Stimulated activated CD4-positive, alpha-beta T cell treated with anti-CD3 and anti-CD28 coated beads, Interleukin-4, amount 100 ng/mL, for 4 hours (primary cell): ENCODE results near the gene TECPR1.
"Not testable (repeated sequence)": the region's sequence is repeated elsewhere in the genome, so short reads cannot be mapped to it uniquely, and the experiment has no call there.

ENCODE experiments used
- DNase-seq, 2 experiments: peaks; one replicate each; pipeline ENCODE4 v3.0.0-alpha.2; 2020

Gene TECPR1

DNA sequence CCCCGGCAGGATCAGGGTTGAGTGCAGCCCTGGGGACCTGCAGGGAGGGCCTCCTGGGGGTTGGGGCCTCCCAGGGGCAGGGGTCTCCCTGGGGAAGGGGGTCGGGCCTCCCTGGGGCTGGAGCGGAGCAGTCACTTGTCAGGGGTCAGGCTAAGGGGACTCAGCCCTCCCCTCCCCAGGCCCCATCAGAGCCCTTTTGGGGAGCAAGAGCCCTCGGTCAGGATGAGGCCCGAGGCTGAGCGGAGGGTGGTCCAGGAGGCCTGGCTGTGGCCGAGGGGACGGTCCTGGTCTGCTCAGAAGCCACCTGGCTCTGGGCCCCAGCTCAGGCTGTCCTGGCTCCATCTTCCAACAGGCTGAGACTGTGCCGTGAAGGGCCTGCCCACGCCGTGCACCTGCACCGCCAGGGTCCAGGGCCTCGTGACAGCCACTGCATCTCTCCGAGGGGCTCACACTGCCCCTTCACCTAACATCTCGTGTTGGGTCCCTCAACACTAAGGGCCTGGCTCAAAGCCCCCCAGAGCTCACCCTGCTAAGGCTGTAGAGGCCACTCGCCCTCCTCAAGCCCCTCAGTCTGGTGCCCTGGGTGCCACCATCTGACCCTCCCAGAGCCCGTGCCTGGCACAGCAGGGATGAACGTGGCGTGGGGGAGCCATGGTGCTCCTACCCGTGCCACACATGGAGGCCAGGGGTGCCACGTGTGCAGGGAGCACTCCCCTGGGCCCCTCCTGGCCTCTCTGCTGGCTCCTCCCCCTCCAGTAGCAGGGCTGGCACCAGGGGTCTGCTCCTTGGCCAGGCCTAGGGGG is 27.9 kb downstream of the TECPR1 start:
- DNase-seq, result no peak

DNA sequence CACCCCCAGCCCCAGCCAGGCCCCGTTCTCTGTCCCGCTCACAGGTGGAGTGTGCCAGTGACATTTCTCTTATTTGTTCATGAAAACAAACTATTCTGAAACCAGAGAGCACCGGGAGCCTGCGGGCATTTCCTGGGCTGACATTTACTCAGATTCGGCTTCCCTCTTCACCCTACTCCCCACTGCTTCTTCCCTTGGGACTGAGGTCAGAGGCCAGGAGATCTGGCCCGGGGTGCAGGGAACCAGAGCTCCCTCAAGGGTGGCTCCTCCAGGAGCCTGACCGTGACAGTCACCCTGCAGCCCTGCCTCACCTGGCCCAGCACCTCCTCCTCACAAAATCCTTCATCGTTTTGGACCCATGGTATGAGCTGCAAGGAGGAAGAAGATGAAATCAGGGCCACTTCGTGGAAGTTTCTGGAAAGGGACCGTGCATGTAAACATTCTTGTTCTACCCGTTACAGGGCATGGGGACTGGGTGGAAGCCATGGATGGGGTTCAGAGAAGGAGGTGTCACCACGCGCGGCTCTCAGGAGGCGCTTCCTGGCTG is 28.6 kb downstream of the TECPR1 start:
- DNase-seq, result no peak

DNA sequence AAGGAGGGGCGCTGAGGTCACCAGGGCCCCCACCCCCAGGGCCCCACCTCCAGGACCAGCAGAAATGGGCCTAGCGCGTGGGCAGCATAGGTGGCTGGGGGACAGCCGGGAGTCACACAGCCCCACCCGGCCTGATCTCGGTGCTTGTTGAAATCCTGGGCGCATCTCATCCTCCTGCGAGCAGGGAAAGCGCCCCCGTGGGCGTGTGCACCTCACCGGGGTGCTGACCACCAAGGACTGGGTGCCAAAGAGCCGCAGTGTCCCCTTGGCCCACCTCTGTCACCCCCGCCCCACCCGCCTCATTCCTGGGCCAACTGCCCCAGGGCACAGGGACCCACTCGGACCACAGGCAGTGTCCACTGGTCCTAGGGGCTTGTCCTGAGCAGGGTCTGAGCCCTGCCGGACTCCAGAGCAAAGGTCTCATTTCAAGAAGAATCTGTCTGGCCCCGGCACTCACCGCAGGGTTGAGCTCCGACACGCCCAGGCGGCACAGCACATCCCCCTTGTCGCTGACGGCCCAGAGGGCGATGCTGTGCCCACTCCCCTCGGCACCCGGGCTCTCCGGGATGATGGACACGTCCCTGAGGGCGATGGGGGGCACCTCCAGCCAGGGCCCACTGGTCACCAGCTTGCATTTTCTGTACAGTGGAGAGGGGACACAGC is 29.4 kb downstream of the TECPR1 start:
- no peak for DNase-seq

DNA sequence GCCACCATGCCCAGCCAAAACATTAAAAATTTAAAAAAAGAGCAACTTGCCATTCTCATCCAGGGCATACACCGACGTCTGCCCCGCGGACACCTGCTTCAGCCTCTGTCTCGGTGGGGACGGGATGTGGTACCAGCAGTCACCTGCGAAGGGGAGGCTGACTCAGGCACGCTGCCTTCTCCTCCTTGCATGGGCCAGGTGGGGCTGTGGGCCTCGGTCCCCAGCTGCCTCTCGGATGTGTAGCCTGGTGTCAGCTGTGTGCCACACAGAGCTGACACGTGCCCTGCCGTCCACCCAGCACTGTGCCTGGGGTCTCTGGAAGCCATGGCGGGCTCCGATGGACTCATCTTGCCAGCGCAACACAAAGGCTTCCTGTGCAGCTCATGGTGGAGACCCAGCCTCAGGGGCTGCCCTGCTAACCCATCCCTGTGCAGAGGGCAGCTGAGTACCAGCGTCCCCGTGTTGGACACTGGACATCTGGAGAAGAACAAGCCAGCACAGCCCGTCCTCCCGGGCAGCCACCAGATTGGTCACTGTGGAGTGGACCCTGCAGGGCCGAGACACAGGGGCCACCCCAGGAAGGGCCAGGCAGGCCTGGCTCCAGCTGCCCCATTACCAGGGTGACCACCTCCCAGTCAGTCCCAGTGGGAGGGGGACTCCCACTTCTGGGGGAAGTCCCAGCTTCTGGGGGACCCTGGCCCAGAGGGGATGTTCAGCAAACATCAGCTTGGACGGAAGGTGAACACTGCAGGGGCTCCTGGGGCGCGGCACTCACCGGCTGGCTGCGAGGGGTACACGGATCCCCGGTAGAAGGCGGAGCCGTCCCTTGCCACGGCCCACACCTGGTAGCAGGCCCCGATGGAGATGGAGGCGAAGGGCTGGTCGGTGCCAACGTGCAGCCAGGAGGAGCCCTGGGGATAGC is 30.2 kb downstream of the TECPR1 start:
- DNase-seq, result no peak

DNA sequence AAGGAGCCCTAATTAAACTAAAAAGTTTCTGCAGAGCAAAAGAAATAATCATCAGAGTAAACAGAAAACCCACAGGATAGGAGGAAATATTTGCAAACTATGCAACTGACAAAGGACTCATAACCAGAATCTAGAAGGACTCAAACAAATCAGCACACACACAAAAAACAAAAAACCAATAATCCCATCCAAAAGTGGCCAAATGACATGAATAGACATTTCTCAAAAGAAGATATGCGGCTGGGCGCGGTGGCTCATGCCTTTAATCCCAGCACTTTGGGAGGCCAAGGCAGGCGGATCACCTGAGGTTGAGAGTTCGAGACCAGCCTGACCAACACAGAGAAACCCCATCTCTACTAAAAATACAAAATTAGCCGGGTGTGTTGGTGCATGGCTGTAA is 32.6 kb downstream of the TECPR1 start:
- not testable (repeated sequence) for DNase-seq

DNA sequence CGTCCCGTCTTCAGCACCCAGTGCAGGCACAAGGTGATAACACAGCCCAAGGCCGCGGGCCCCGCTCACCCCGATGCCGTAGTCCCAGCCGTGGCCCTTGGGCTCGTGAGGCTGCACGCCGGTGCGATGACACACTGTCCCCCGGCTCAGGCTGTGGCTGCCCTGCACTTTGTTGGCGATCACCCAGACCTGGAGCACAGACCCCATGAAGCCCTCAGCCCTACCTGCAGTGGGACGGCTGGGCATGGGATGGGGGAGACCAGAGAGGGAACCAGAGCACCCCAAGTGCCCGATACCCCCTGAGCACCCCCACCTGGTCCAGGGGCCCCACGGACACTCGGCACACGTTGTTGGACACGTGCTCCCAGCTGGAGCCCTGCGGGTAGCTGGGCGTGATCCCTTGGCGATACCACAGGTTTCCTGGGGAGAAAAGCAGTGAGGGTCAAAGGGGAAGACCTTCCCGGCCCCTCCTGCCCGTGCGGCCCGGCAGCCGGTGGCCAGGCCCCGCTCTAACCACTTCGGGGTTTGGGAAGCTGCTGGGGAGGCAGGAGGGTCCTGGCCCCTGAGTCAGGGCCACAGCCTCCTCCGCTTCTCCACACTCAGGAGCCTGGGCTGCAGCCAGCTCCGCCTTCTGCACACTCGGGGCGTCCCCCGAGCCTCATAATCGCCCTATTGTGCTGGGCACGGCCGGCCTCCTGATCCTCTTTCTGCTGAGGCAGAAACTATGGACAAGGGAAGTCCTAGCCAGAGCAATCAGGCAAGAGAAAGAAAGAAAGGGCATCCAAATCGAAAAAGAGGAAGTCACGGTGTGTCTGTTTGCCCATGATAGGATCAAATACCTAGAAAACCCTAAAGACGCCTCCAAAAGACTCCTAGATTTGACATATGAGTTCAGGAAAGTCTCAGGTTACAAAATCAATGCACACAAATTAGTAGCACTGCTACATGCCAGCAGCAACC is 34.1 kb downstream of the TECPR1 start:
- DNase-seq, result no peak

DNA sequence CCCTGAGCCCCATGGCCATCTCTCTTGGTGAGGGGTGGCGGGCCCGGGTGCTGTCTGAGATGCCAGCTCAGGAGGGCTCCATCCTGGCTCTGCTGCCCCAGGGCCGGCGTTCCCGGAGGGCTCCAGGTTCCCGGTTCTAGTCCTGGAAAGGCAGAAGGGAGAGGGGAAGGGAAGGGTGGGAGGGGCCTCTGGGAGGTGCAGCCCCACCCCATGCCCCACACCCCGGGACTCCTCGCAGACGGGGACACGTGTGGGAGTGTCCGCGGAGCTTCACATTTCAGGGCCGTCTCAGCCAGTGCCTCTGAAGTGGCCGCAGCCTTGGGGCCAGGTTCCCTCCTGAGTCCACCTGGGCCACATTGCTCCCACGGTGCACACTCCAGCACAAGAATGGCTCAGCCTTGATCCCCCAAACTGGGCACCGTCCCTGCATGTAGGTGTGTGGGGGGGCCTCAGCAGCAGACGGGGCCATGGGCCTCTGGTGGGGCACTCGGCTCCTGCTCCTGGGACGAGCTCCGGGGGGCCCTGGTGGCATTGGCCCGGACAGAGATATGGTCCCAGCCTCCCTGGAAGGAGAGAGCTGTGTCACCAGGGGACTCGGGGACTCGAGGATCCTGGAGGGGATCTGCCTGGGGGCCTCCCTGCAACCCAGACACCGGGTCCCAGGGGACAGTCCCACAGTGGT is 35.0 kb downstream of the TECPR1 start:
- no peak for DNase-seq

DNA sequence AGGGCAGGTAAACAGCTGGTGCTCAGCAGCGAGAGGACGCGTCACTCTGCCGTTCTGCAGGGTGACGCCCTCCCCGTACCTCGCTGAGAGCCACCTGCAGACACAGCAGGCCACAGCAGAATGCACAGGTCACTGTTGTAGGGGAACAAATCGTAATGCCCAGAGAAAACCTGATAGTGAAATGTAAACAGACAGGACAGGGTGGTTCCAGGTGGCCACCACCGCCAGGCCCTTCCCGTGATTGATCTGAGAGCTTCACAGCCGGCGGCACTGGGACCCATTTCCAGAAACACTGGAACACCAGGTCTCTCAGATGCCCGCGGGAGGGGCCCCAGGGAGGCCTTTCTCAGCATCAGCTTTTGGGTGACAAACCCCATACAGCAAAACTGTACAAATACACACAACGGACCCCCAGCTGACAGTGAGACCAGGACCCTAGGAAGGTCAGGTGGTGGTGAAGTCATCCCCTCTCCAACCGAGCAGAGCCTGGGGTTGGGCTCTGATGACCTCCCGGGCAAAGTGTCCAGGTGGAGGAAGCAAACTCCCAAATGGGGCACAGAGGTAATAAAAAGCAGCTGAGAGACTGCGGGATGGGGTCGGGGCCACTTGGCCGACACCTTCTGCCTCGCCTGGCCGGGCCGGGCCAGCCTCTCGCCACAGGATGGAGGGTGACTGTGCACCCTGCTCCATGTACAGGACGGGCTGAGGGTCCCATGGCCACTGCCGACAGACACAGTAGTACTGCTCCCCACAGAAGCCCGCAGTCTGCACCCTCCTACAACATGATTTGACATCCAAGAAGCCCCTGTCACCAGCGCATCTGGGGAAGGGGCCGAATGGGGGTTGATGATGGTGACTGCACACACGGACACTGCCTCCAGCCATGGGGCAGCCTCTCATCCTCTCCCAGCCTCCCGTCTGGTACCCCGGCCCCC is 36.2 kb downstream of the TECPR1 start:
- no peak for DNase-seq

DNA sequence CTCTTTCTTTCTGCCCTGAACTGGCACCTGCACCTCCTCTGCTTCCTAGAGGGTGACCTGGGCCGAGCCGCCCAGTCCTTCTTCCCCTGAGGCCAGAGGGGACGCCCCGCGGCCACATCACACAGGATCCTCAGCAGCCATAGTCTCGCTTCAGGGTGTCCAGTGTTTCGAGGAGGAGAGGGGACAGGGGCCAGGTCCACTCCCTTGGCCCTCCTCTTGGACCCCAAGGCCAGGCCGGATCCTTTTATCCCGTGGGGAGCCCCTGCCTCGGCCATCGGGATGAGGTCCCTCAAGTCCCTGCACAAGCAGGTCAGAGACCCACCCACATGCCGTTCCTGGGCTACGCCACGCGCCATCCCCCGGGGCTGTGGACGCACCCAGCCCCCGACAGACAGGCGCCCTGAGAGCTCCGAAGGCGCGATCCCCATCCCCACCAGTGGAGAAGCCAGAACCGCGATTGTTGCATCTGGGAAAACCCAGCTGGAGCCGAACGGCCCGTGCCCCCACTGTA is 37.2 kb downstream of the TECPR1 start:
- no peak for DNase-seq

DNA sequence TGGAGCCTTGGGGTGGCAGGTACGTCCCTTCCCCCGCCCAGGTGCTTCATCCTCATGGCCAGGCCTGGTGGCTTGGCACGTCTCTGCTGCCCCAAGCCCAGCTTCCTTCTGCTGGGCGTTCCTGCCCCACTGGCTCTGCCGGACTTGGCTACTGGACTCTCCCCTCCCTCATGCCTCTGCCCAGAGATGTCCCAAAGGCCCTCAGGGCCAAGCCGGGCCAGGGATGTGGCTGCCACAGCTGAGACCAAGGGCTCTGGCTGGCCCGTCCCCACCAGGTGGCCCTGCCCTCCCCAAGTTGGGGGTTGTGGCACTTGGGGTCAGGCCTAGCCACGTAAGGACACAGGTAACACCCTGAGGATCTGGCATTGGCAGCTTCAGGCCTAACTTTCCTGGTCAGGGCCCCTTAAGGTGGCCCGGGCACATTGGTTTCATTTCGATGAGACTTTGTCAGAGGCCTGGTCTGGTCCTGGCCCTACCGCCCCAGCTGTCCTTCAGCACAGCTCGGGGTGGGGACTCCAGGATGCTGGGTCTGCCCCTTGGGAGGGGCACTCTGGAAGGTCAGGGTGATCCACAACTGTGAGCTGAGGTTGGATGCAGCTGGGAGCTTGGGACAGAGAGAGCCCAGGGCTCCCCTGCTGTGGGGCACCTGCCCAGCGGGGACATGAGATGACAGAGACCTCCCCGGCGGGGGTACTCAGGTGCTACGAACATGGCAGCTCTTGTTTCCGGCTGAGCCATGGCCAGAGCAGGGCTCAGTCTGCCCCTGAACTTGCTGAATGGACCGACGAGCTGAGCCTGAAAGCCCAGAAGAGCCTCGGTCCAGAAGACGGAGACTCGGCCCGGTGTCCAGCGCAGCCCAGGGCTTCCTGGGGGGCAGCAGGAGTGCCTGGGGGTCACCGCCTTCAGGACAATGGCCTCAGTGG is 37.9 kb downstream of the TECPR1 start:
- no peak for DNase-seq

DNA sequence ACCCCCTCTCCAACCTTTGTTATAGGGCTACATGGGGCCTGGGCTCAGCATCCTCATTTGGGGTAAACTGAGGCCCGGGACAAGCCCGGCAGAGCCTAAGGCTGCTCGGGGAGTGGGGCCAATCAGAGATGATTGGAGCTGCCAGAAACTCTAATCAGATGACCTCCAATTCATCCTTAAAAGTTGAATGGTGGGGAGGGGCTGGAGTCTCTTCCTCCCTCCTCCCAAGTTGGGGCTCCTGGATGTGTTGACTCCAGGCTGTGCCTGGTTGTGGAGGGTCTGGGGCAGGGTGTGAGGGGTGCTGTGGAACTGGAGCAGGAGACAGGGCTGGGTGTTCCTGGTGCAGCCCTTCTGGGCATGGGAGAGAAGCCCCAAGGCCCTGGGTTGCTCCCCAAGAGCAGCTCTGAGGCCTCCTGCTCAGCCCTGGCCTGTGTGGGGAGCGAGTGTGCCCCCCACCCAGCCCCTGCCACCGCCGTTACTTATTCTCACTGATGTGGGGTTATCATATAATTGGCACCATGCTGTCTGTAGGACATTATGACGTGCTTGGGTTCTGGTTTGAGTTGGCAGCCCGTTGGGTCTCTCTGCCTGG is 38.6 kb downstream of the TECPR1 start:
- no peak for DNase-seq

DNA sequence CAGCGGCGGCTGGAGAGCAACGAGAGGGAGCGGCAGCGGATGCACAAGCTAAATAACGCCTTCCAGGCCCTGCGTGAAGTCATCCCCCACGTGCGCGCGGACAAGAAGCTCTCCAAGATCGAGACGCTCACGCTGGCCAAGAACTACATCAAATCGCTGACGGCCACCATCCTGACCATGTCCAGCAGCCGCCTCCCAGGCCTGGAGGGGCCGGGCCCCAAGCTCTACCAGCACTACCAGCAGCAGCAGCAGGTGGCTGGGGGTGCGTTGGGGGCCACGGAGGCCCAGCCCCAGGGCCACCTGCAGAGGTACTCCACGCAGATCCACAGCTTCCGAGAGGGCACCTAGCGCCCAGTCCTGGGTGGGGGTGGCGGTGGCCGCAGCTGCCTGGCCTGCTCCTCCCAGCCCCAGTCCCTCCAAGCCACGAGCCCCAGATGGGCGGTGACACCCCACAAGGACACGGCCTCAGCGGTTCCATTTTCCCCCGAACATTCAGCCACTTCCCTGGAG is 39.4 kb downstream of the TECPR1 start:
- no peak for DNase-seq

DNA sequence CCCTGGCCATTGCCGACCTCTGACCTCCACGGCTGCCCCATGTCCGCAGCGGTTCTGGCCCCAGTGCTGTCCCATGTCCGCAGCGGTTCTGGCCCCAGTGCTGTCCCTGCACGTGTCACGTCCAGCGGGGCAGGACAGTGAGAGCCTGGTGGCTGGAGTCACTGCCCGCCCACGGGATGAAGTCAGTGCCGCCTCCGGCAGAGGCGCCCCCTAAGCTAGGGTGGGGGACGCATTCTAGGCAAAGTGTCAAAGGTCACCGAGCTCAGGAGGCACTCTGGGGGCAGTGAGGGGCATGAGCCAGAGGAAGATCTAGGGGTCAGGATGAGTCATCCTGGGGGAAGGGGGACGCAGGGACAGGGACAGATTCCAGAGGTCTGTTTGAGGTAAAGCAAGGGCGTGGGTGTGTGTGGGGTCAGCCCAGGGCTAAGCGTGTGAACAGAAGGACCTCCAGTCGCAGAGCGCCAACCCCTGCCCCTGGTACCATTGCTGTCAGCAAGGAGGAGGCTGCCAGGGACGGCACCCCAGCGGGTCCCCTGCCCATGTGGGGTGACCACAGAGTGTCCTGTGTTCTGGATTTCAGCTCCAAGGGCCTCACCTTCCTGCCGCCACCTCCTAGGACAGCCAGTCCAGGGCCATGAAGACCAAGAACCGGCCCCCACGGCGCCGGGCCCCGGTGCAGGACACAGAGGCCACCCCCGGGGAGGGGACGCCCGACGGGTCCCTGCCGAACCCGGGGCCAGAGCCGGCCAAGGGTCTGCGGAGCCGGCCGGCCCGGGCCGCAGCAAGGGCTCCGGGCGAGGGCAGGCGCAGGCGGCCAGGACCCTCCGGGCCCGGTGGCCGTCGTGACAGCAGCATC is 40.1 kb downstream of the TECPR1 start:
- DNase-seq, result no peak

DNA sequence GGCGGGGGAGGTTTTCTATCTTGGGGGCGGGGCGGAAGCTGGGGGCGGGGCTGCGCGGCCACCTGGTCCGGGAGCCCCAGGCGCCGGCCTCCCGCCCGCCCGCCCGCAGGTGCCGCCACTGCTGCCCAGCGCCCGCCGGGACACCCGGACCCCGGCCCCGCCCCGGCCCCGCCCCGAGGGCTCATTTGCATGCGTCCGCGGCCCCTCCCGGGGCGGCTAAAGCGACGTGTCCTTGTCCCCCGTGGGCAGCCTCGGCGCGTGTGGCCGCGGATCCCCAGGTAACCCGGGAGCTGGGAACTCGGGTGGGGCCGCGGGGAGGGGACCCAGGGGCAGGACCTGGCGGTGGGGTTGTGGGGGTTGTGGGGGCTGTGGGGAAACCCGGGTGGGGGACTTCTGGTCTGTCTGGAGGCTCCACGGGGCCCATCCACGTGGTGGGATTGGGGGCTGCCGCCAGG is 40.8 kb downstream of the TECPR1 start, which contains the start of gene BHLHA15:
TSS of gene BHLHA15 (plus strand) at position 219 of the 455 bp plus-strand sequence. CDS start 871 bp downstream, outside the sequence.
- DNase-seq, result peak in 1 of 2 experiments; percentile 29

DNA sequence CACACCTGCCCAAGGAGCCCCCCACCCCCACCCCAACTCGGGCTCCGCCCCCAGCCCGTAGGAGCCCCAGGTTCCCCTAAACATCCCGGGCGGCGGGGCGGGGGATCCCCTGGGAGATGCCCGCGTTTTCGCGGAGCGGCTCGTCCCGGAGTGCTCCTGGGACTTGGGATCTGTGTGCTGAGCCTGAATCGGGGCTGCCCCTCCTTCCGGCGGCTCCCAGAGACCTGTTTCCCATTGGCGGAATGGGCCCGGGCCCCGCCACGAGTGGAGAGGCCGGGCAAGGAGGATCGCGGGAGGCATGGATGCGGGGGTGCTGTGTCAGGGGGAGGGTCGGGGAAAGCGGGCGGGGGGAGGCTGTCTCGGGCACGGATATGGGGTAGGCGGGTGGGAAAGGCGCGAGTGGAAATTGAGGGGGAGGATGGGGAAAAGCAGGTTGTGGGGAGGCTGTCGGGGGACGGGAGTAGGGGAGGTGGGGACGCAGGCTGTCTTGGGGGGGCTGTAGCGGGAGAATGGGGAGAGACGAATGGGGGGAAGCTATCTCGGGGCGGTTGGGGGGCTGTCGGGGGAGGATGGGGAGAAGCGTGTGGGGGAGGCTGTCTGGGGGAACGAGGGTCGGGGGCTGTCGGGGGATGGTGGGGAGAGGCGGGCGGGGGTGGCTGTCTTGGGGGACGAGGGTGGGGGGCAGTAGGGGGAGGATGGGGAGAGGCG is 41.4 kb downstream of the TECPR1 start:
- DNase-seq, result no peak
